MM.1S (cell line): ENCODE data around the gene TESK2.

ENCODE experiments used
- DNase-seq: peaks from one replicate; pipeline ENCODE4 v3.0.0-alpha.2; 2015
- H2AFZ ChIP-seq: fragments of 300-600 bp; sonication (generic); 2 replicates; pipeline ENCODE4 v1.6.0; 2016; ENCODE audit warnings: antibody characterized with exemption, low read length
- H3F3A ChIP-seq: fragments of 300-600 bp; sonication (generic); 2 replicates; pipeline ENCODE4 v1.6.1; 2016; ENCODE audit warnings: mild to moderate bottlenecking, antibody characterized with exemption, low read length, moderate library complexity, mixed read lengths; ENCODE audit not compliant: insufficient read depth
- H3K27ac ChIP-seq: fragments of 300-600 bp; sonication (generic); 2 replicates; pipeline ENCODE4 v1.5.1; 2016; ENCODE audit warnings: mild to moderate bottlenecking, low read length
- H3K27me3 ChIP-seq: fragments of 300-600 bp; sonication (generic); replicated peaks from 2 replicates; pipeline ENCODE4 v1.6.0; 2016; ENCODE audit warnings: low read length; ENCODE audit not compliant: insufficient read depth
- H3K36me3 ChIP-seq: fragments of 300-600 bp; sonication (generic); replicated peaks from 2 replicates; pipeline ENCODE4 v1.6.1; 2016; ENCODE audit warnings: mild to moderate bottlenecking, low read length, mixed read lengths; ENCODE audit not compliant: insufficient read depth
- H3K4me1 ChIP-seq: fragments of 300-600 bp; sonication (generic); 2 replicates; pipeline ENCODE4 v1.6.1; 2016; ENCODE audit warnings: low read length, mixed read lengths
- H3K4me2 ChIP-seq: fragments of 300-600 bp; sonication (generic); 2 replicates; pipeline ENCODE4 v1.6.0; 2016; ENCODE audit warnings: low read depth, low read length
- H3K4me3 ChIP-seq: fragments of 300-600 bp; sonication (generic); 2 replicates; pipeline ENCODE4 v1.5.1; 2016; ENCODE audit warnings: low read length, mixed read lengths
- H3K79me2 ChIP-seq: fragments of 300-600 bp; sonication (generic); 2 replicates; pipeline ENCODE4 v1.6.1; 2016; ENCODE audit warnings: mixed run types, low read length, mixed read lengths
- H3K9ac ChIP-seq: fragments of 300-600 bp; sonication (generic); 2 replicates; pipeline ENCODE4 v1.6.1; 2016; ENCODE audit warnings: low read length, mixed read lengths
- H3K9me2 ChIP-seq: fragments of 300-600 bp; sonication (generic); replicated peaks from 2 replicates; pipeline ENCODE4 v1.6.1; 2016; ENCODE audit warnings: mild to moderate bottlenecking, low read length, mixed read lengths; ENCODE audit not compliant: insufficient read depth
- H3K9me3 ChIP-seq: fragments of 300-600 bp; sonication (generic); replicated peaks from 2 replicates; pipeline ENCODE4 v1.6.1; 2016; ENCODE audit warnings: mild to moderate bottlenecking, low read length, mixed read lengths; ENCODE audit not compliant: insufficient read depth
- H4K20me1 ChIP-seq: fragments of 300-600 bp; sonication (generic); 2 replicates; pipeline ENCODE4 v1.6.1; 2016; ENCODE audit warnings: mild to moderate bottlenecking, low read length, moderate library complexity, mixed read lengths; ENCODE audit not compliant: insufficient read depth
- CTCF ChIP-seq: fragments of 300-600 bp; sonication (generic); IDR thresholded peaks from 2 replicates; pipeline ENCODE4 v1.5.1; 2016; ENCODE audit warnings: antibody characterized with exemption, low read length, mixed read lengths
- EZH2 ChIP-seq: fragments of 300-600 bp; sonication (generic); optimal IDR thresholded peaks from 2 replicates; pipeline ENCODE3; 2017; ENCODE audit warnings: low read depth, mild to moderate bottlenecking, antibody characterized with exemption, low read length, mixed read lengths
- EZH2phosphoT487 ChIP-seq: fragments of 300-600 bp; sonication (generic); IDR thresholded peaks from 2 replicates; pipeline ENCODE4 v1.6.1; 2018; ENCODE audit warnings: antibody characterized with exemption, low read length

TESK2 gene

DNA sequence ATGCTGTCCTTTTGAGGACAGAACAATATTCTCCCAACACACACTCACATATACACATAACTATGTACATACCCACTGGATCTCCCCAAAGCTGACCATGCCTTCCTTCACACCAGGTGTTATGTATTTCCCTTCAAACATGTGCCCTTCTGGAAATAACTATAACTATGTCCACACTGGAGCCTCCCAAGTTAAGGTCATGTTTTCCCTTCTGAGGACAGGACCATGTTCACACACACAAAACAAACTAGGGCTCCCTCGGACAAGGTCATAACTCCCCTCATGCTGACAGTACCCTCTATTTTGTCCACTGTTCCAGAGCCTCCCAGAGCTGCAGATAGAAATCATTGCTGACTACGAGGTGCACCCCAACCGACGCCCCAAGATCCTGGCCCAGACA lies 16.9 kb upstream of the TESK2 start:
- H3K4me3 ChIP-seq, result no peak overlapping the region
- no peak overlapping the region for H3K9ac ChIP-seq
- H3K27me3 ChIP-seq, result no peaks in the 10 kb centered on the region
- DNase-seq, result no peak
- H3K4me1 ChIP-seq, result no peaks in the 10 kb centered on the region
- no peak overlapping the region for H2AFZ ChIP-seq
- TF ChIP-seq CTCF (no peak), EZH2 (no peak), EZH2phosphoT487 (no peak)
- peaks cover 10% of the 10 kb centered on the region for H3K36me3 ChIP-seq
- H3F3A ChIP-seq, result peaks cover 28% of the 10 kb centered on the region
- peaks cover 16% of the 10 kb centered on the region; the same call in 1 of the 2 replicates for H3K79me2 ChIP-seq
- H3K27ac ChIP-seq, result no peak overlapping the region
- no peaks in the 10 kb centered on the region for H4K20me1 ChIP-seq
- H3K9me2 ChIP-seq, result no peaks in the 10 kb centered on the region
- H3K4me2 ChIP-seq, result no peak overlapping the region
- H3K9me3 ChIP-seq, result no peaks in the 10 kb centered on the region

- Histone ChIP-seq H3K27me3 (no peaks in the 10 kb centered on the region), H3K9me2 (no peaks in the 10 kb centered on the region), H3F3A (peaks cover 28% of the 10 kb centered on the region), H2AFZ (no peak overlapping the region), H4K20me1 (no peaks in the 10 kb centered on the region), H3K4me3 (no peak overlapping the region), H3K4me1 (no peaks in the 10 kb centered on the region), H3K27ac (no peak overlapping the region), H3K79me2 (peaks cover 11% of the 10 kb centered on the region; the same call in 1 of the 2 replicates), H3K9me3 (no peaks in the 10 kb centered on the region), H3K36me3 (peaks cover 10% of the 10 kb centered on the region), H3K4me2 (no peak overlapping the region), H3K9ac (no peak overlapping the region)
- DNase-seq, result no peak
- TF ChIP-seq EZH2phosphoT487 (no peak), EZH2 (no peak), CTCF (no peak)
Observed at GRCh38 chr1:45507195-45507594, 16.2 kb upstream of the TESK2 start.

DNA sequence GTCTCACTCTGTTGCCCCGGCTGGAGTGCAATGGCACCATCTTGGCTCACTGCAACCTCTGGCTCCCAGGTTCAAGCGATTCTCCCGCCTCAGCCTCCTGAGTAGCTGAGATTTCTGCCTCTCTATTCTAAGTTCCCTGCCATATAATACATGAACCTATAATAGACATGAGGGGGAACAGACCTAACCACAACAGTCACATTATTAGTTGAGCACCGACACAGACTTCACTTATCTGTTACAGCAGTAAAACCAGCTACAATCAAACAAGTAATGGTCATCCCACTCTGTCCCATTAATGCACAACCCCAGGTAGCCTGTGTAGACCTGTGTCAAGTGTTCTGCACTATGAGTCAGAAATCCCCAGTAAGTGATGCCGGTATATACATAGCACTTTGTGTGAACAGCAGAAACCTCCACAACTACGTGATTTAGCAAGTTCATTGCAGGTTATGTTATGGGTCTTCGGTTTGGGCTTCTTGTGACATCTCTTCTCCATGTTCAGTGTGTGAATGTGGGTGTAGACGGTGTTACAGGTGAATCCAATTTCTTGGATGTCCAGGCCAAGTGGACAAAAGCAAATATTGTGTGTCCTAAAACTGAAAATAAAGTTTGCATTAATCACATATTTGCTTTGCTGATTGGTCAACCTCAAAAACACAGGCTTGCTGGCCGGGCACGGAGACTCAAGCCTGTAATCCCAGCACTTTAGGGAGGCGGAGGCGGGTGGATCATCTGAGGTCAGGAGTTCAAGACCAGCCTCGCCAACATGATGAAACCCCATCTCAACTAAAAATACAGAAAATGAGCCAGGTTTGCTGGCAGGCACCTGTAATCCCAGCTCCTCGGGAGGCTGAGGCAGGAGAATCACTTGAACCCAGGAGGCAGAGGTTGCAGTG lies 12.7 kb upstream of the TESK2 start:
- H3F3A ChIP-seq, result peaks cover 14% of the 10 kb centered on the region
- H2AFZ ChIP-seq, result no peak overlapping the region
- peaks cover 12% of the 10 kb centered on the region for H3K4me1 ChIP-seq
- peaks cover 16% of the 10 kb centered on the region; the same call in 1 of the 2 replicates for H3K79me2 ChIP-seq
- H3K9ac ChIP-seq, result no peak overlapping the region
- no peak for TF ChIP-seq EZH2
- no peak for TF ChIP-seq CTCF
- no peak for TF ChIP-seq EZH2phosphoT487
- no peaks in the 10 kb centered on the region for H3K36me3 ChIP-seq
- H3K9me3 ChIP-seq, result no peaks in the 10 kb centered on the region
- no peaks in the 10 kb centered on the region for H3K9me2 ChIP-seq
- no peak overlapping the region for H3K4me3 ChIP-seq
- no peaks in the 10 kb centered on the region for H3K27me3 ChIP-seq
- no peaks in the 10 kb centered on the region for H4K20me1 ChIP-seq
- no peak overlapping the region for H3K27ac ChIP-seq
- H3K4me2 ChIP-seq, result no peak overlapping the region
- DNase-seq, result no peak
